ENCODE data around the gene SDR9C7. TPM values are rescaled to one million over a fixed set of nuclear protein-coding genes. Genes with fewer than 3 reads are reported as not detected.
A peak's percentile ranks its signal among the peaks of the same experiment; 100 is the strongest.

The SDR9C7 gene
- total RNA-seq, 4 donors from 2014 or later = not detected

GRCh38 chr12:56957229-56958052 is 23.2 kb upstream of the SDR9C7 start, which contains the start of gene RDH16:
RDH16 (minus strand) TSS chr12:56957608; CDS start chr12:56957462, 146 bp downstream.
- H3K36me3 ChIP-seq = no peaks in the 10 kb centered on the region
- DNase-seq = no peak

DNA sequence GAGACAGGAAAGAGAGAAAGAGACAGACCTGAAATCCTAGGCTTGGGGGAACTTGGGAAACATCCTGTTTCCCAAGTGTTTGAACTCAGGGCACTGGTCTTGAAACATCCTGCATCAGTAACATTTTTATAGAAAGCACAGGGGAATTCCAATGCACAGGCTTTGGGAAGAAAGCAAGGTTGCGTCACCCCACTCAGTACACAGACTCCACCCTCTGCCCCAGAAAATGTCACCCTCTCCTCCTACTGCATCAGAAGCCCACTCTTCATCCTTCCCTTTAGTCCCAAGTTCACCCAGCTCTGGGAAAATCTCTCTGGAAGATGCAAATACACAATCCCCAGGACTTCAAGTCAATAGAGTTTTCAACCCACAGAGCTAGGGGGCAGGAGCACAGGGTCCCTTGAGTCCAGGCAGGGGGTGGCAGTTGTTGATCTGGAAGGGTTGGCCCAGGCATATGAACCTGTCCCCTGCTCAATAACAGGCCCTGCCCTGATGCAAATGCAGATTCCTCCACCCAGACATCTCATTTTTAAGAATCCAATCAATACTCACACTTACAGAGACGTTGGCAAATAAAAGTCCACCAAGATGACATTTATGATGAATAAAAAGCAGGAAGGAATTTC is 21.5 kb upstream of the SDR9C7 start:
- no peak for DNase-seq
- H3K36me3 ChIP-seq = no peaks in the 10 kb centered on the region
- H3K4me3 ChIP-seq = peak overlapping the region in 1 of 4 donors; percentile 8
- H3K9me3 ChIP-seq = no peaks in the 10 kb centered on the region
- no peaks in the 10 kb centered on the region for H3K27me3 ChIP-seq
- H3K4me1 ChIP-seq = no peaks in the 10 kb centered on the region
- no peak for TF ChIP-seq POLR2A (IDR thresholded peaks at IDR 0.05)
- TF ChIP-seq, protein P1, sequence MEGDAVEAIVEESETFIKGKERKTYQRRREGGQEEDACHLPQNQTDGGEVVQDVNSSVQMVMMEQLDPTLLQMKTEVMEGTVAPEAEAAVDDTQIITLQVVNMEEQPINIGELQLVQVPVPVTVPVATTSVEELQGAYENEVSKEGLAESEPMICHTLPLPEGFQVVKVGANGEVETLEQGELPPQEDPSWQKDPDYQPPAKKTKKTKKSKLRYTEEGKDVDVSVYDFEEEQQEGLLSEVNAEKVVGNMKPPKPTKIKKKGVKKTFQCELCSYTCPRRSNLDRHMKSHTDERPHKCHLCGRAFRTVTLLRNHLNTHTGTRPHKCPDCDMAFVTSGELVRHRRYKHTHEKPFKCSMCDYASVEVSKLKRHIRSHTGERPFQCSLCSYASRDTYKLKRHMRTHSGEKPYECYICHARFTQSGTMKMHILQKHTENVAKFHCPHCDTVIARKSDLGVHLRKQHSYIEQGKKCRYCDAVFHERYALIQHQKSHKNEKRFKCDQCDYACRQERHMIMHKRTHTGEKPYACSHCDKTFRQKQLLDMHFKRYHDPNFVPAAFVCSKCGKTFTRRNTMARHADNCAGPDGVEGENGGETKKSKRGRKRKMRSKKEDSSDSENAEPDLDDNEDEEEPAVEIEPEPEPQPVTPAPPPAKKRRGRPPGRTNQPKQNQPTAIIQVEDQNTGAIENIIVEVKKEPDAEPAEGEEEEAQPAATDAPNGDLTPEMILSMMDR (IDR thresholded peaks at IDR 0.05) = no peak
- H3K27ac ChIP-seq = no peak overlapping the region

More at GRCh38 chr12:56957229-56958052, 23.2 kb upstream of the SDR9C7 start, which contains the start of gene RDH16:
- Histone ChIP-seq H3K4me1 (no peaks in the 10 kb centered on the region), H3K27me3 (no peaks in the 10 kb centered on the region), H3K9me3 (no peaks in the 10 kb centered on the region), H3K27ac (no peak within 1 kb of the TSS), H3K4me3 (no peak within 1 kb of the TSS)
- TF ChIP-seq, protein P1 (IDR thresholded peaks at IDR 0.05) = no peak
- no peak for TF ChIP-seq POLR2A (IDR thresholded peaks at IDR 0.05)

GRCh38 chr12:56954958-56955355 is 20.7 kb upstream of the SDR9C7 start:
- no peak for TF ChIP-seq POLR2A (IDR thresholded peaks at IDR 0.05)
- TF ChIP-seq, protein P1 (IDR thresholded peaks at IDR 0.05) = no peak

GRCh38 chr12:56954057-56954957 is 20.1 kb upstream of the SDR9C7 start:
- Histone ChIP-seq H3K9me3 (no peaks in the 10 kb centered on the region), H3K4me1 (no peaks in the 10 kb centered on the region), H3K27ac (no peak overlapping the region), H3K36me3 (no peaks in the 10 kb centered on the region), H3K27me3 (no peaks in the 10 kb centered on the region), H3K4me3 (no peak overlapping the region)
- TF ChIP-seq, protein P1 (IDR thresholded peaks at IDR 0.05) = no peak
- no peak for TF ChIP-seq POLR2A (IDR thresholded peaks at IDR 0.05)
- DNase-seq = no peak

More at GRCh38 chr12:56954958-56955355, 20.7 kb upstream of the SDR9C7 start:
- H3K4me3 ChIP-seq = no peak overlapping the region
- no peak overlapping the region for H3K27ac ChIP-seq
- no peaks in the 10 kb centered on the region for H3K9me3 ChIP-seq
- no peak for DNase-seq
- no peaks in the 10 kb centered on the region for H3K27me3 ChIP-seq
- H3K4me1 ChIP-seq = no peaks in the 10 kb centered on the region
- H3K36me3 ChIP-seq = no peaks in the 10 kb centered on the region

DNA sequence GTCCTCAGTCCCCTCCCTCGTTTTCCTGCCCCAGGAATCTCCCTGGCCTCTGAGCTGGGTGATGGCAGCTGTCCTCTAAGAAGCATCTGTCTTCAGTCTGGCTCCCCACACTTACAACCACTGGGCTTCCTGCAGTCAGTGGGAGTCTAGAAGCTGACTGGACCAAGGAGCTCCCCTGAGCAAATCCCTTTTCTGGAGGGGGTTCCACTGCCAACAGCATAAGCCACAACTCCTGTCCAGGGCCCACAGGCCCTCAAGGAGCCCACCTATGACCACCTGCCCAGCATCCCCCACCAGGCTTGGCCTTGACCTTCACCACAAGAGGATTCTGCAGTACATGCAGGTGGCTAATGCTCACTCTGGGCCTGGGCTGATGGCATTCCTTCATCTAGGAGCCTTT is 19.1 kb upstream of the SDR9C7 start:
- Histone ChIP-seq H3K27ac (no peak overlapping the region), H3K27me3 (no peaks in the 10 kb centered on the region), H3K4me3 (no peak overlapping the region), H3K9me3 (no peaks in the 10 kb centered on the region), H3K4me1 (no peaks in the 10 kb centered on the region), H3K36me3 (no peaks in the 10 kb centered on the region)
- TF ChIP-seq, protein P1 (IDR thresholded peaks at IDR 0.05) = no peak
- no peak for TF ChIP-seq POLR2A (IDR thresholded peaks at IDR 0.05)
- no peak for DNase-seq

Data from Peyer's patch (tissue), 4 donors.